ENCODE data around the gene P2RX7.

P2RX7 gene

DNA sequence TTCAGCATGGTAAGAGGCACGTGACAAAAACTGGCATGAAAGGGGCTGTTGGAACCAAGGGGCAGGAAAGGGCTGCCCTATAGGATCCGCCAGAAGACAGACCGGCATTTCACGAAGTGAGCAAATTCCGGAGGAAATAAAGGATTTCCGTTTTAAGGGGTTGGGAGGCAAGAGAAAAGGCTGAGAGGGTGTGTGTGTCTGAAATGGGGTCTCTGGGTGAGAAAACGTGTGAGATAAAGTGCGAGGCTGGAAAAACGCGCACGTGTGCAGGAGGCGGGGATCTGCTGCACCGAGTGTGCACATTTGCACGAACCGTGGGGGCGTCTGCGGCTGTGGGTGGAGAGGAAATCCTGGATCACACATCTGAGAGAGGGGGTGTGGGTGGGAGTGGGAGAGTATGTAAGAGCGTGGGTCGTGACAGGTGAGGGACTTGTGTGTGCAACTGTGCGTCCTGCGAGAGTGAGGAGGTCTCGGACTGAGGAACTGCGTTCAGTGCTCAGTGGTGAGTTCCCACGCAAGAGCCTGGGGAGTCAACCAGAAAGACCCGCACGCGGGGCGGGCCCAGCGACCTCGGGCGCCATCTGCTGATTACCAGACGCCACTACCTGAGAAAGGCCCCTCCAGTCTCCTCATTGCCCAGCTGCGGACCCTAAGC, 37.0 kb upstream of the P2RX7 start:
- Histone ChIP-seq H3K27ac (replicated peaks) (no peak overlapping the region; the same call in 1 of the 2 replicates), H3K4me3 (replicated peaks; ENCODE audit: insufficient read depth, low read length) (peak overlapping the region; percentile 28), H3K27me3 (ENCODE audit: insufficient read depth, poor library complexity, severe bottlenecking) (no peaks in the 10 kb centered on the region)
- TF ChIP-seq, protein P1, sequence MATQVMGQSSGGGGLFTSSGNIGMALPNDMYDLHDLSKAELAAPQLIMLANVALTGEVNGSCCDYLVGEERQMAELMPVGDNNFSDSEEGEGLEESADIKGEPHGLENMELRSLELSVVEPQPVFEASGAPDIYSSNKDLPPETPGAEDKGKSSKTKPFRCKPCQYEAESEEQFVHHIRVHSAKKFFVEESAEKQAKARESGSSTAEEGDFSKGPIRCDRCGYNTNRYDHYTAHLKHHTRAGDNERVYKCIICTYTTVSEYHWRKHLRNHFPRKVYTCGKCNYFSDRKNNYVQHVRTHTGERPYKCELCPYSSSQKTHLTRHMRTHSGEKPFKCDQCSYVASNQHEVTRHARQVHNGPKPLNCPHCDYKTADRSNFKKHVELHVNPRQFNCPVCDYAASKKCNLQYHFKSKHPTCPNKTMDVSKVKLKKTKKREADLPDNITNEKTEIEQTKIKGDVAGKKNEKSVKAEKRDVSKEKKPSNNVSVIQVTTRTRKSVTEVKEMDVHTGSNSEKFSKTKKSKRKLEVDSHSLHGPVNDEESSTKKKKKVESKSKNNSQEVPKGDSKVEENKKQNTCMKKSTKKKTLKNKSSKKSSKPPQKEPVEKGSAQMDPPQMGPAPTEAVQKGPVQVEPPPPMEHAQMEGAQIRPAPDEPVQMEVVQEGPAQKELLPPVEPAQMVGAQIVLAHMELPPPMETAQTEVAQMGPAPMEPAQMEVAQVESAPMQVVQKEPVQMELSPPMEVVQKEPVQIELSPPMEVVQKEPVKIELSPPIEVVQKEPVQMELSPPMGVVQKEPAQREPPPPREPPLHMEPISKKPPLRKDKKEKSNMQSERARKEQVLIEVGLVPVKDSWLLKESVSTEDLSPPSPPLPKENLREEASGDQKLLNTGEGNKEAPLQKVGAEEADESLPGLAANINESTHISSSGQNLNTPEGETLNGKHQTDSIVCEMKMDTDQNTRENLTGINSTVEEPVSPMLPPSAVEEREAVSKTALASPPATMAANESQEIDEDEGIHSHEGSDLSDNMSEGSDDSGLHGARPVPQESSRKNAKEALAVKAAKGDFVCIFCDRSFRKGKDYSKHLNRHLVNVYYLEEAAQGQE (IDR thresholded peaks at IDR 0.05; ENCODE audit: insufficient replicate concordance, low read depth): no peak
- TF ChIP-seq, protein P2, sequence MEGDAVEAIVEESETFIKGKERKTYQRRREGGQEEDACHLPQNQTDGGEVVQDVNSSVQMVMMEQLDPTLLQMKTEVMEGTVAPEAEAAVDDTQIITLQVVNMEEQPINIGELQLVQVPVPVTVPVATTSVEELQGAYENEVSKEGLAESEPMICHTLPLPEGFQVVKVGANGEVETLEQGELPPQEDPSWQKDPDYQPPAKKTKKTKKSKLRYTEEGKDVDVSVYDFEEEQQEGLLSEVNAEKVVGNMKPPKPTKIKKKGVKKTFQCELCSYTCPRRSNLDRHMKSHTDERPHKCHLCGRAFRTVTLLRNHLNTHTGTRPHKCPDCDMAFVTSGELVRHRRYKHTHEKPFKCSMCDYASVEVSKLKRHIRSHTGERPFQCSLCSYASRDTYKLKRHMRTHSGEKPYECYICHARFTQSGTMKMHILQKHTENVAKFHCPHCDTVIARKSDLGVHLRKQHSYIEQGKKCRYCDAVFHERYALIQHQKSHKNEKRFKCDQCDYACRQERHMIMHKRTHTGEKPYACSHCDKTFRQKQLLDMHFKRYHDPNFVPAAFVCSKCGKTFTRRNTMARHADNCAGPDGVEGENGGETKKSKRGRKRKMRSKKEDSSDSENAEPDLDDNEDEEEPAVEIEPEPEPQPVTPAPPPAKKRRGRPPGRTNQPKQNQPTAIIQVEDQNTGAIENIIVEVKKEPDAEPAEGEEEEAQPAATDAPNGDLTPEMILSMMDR (IDR thresholded peaks at IDR 0.05; ENCODE audit: insufficient read depth, low read length): peak; percentile 73
- peak; percentile 74 to 79 for DNase-seq (ENCODE audit: low read depth in 1 of 2, low spot score in 1 of 2)

DNA sequence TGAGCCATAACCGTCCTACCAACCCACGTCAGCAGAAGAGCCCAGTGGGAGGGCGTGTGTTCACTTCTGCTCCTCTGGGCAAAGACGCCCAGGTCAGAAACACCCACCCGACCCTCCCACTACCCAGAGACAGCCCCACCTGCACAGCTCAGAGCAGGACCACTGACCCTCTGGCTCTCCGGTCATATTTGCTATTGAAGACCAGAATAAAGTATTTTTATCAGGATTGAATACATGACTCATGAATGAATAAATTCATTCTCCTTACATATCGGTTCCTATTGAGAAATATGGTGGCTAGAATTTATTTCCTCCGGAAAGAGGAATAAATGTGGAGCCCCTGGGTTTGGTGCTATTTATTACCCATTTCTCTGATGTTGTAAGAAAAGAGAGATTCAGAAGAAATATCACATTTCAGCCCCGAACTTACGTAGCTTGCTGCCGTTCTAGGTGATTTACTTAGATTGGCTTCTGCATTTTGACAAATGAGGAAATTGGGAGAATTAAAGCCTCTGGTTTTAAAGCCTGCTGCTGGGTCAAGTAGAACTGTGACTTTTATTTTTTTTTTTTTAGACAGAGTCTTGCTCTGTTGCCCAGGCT, 36.4 kb upstream of the P2RX7 start:
- Histone ChIP-seq H3K27ac (replicated peaks) (no peak overlapping the region; the same call in 1 of the 2 replicates), H3K27me3 (ENCODE audit: insufficient read depth, poor library complexity, severe bottlenecking) (no peaks in the 10 kb centered on the region), H3K4me3 (replicated peaks; ENCODE audit: insufficient read depth, low read length) (peak overlapping the region; percentile 28)
- TF ChIP-seq, protein P1 (IDR thresholded peaks at IDR 0.05; ENCODE audit: insufficient replicate concordance, low read depth): no peak
- TF ChIP-seq SPI1 (IDR thresholded peaks at IDR 0.05; ENCODE audit: borderline replicate concordance, low read depth): peak; percentile 52; the same call in 1 of the 2 replicates
- DNase-seq (ENCODE audit: low read depth in 1 of 2, low spot score in 1 of 2): peak; percentile 31 to 52

DNA sequence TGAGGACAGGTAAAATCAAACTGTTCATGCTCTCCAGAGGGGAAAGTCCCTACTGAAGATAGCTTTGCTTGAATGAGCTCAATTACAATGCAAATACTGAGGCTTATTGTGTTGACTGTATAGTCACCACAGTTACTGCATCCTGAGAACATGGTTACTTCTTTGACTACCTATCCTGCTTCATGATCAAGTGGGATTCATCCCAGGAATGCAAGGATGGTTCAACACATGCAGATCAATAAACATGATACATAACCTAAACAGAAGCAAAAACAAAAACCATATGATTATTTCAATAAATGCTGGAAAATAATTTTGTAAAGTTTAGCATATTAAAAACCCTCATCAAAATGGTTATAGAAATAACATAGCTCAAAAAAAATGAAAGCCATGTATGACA, 32.9 kb upstream of the P2RX7 start:
- Histone ChIP-seq H3K27ac (replicated peaks) (no peak overlapping the region), H3K27me3 (ENCODE audit: insufficient read depth, poor library complexity, severe bottlenecking) (no peaks in the 10 kb centered on the region), H3K4me3 (replicated peaks; ENCODE audit: insufficient read depth, low read length) (no peak overlapping the region)
- no peak for DNase-seq (ENCODE audit: low read depth in 1 of 2, low spot score in 1 of 2)
- TF ChIP-seq, protein P1 (IDR thresholded peaks at IDR 0.05; ENCODE audit: insufficient replicate concordance, low read depth): no peak
- TF ChIP-seq POLR2AphosphoS5 (IDR thresholded peaks at IDR 0.05; ENCODE audit: low read depth): no peak
- TF ChIP-seq GABPA (IDR thresholded peaks at IDR 0.05; ENCODE audit: low read depth): no peak
- TF ChIP-seq, protein P2 (IDR thresholded peaks at IDR 0.05; ENCODE audit: insufficient read depth, low read length): no peak
- TF ChIP-seq SPI1 (IDR thresholded peaks at IDR 0.05; ENCODE audit: borderline replicate concordance, low read depth): no peak

Data from HL-60 (cell line).